Measurements from ENCODE around the gene NKAIN2. TPM values are rescaled to one million over a fixed set of nuclear protein-coding genes. Genes with fewer than 3 reads are reported as not detected.
"Not testable (repeated sequence)": the region's sequence is repeated elsewhere in the genome, so short reads cannot be mapped to it uniquely, and the experiment has no call there.

Gene NKAIN2
- total RNA-seq, 1 experiment from 2014 or later, result not detected

DNA sequence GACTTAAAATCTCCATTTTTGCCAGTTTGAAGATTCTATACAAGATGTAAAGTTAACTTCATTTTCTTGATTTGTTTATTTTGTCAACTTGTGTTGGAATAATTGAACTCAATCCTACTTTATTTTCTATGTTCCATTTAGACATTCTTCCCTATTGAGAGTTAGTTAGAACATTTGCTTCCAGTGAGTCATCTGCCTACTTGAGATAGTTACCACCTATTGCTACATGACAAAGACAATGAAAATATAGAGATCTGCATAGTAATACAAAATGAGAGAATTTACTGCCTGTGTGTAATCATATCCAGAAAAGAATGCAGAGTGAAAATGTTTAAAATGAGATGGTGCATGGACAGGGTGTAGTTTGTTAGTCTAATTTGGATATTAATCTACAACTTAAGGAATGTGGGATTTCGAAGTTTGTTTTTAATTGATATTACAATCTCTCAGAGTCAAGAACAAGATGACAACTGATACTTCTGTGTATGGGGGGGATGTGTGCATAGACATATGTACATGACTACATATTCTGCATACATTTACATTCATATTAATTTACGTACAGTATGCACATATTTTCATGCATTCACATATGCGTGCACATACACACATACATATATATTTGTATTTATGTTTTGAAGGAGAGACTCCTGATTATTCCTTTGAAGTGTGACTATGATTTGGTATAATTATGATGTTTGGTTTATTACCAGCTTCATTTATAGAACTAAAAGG, 420.1 kb downstream of the NKAIN2 start:
- Histone ChIP-seq H3K36me3 (no peaks in the 10 kb centered on the region), H3K27me3 (0 out of 2 replicates have a peak, but pooled peaks cover 3% of the 10 kb centered on the region), H3K27ac (no peak overlapping the region), H3K4me3 (no peak overlapping the region), H3K4me1 (no peaks in the 10 kb centered on the region), H3K9me3 (replicated peaks) (no peaks in the 10 kb centered on the region)
- no peak for DNase-seq

DNA sequence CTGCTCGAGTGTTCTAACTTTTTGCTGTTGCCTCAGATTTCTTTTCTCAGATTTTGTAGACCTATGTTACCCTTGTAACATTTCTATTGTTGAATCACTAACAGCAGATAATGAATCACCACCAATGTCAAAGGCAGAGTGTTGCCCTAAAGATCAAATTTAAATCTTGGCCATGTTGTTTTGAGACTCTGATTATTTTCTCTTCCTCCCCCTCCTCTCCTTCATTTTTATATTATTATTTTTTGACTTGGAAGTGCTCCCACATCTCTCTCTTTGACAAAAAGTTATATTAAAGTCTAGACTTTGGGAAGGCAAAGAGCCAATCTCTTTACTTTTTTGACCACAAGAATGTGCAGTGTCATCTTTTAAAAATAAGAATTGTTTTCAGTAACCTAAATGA, 422.7 kb downstream of the NKAIN2 start:
- Histone ChIP-seq H3K27ac (no peak overlapping the region), H3K9me3 (replicated peaks) (no peaks in the 10 kb centered on the region)
- no peak for DNase-seq

DNA sequence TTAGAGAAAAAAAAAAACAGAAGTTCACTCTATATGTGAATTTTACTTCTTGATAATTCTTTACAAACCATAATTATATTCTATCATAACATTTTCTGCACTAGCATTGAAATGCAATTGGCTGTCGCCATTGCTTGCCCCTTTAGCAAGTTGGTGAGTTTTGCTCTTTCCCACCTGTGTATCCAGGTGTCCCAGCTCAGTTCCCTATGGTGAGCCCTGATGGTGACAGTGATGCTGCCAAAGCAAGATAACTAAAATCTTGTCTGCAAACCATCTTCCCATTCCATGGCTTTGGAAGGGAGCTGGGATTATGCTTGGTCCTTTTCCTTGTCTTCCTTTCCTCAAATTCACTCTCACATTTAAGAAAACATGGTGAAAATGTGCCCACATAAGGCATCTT, 429.6 kb downstream of the NKAIN2 start:
- no peaks in the 10 kb centered on the region for H3K36me3 ChIP-seq
- H3K4me1 ChIP-seq, result no peaks in the 10 kb centered on the region
- no peak overlapping the region for H3K4me3 ChIP-seq
- no peak for DNase-seq
- no peaks in the 10 kb centered on the region for H3K27me3 ChIP-seq
- H3K9me3 ChIP-seq (replicated peaks), result no peaks in the 10 kb centered on the region
- H3K27ac ChIP-seq, result no peak overlapping the region

More for the DNA sequence above, 422.7 kb downstream of the NKAIN2 start:
- H3K36me3 ChIP-seq, result no peaks in the 10 kb centered on the region
- H3K27me3 ChIP-seq, result 0 out of 2 replicates have a peak, but pooled peaks cover 3% of the 10 kb centered on the region
- H3K4me1 ChIP-seq, result no peaks in the 10 kb centered on the region
- no peak overlapping the region for H3K4me3 ChIP-seq

DNA sequence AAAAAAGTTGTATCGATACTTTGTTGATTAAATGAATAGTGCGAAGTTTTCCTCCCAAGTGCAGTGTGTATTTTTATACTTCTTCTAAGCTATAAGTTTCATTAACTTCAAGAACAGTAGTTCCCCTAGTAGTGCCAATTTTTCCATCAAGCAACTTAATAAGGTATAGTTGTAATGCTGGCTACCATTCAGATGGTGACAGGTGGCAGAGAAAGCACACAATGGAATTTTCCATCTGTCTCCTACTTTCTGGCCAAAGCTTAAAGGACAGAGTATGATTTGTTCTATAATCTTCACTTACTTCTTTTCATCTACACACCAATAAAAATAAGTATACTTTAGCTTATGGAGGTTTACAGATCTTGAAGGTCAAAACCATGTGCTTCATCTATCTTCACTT, 431.1 kb downstream of the NKAIN2 start:
- DNase-seq, result no peak
- Histone ChIP-seq H3K27me3 (no peaks in the 10 kb centered on the region), H3K4me1 (no peaks in the 10 kb centered on the region)

DNA sequence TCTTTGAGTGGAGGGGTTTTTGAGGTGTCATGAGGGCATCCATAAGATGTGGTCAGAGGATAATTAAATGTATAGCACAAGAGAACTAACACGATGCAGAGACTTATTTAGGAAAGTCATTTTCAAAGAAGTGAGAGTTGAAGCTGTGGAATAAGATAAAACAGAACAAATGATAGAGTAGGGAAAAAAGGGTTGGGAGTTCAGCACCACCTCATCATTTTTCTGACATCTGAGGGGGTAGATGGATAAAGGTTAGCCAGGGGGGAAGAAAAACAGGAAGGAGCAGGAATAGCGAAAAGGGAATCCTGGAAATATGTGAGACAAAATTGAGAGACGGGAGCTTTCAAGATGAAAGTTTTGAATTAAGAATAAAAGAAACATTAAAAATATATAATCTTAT, 434.2 kb downstream of the NKAIN2 start:
- Histone ChIP-seq H3K4me1 (no peaks in the 10 kb centered on the region), H3K9me3 (replicated peaks) (no peaks in the 10 kb centered on the region), H3K27me3 (no peaks in the 10 kb centered on the region), H3K27ac (no peak overlapping the region), H3K4me3 (no peak overlapping the region), H3K36me3 (no peaks in the 10 kb centered on the region)
- DNase-seq, result no peak

More for the DNA sequence above, 431.1 kb downstream of the NKAIN2 start:
- no peak overlapping the region for H3K4me3 ChIP-seq
- no peaks in the 10 kb centered on the region for H3K36me3 ChIP-seq
- H3K27ac ChIP-seq, result no peak overlapping the region
- no peaks in the 10 kb centered on the region for H3K9me3 ChIP-seq (replicated peaks)

DNA sequence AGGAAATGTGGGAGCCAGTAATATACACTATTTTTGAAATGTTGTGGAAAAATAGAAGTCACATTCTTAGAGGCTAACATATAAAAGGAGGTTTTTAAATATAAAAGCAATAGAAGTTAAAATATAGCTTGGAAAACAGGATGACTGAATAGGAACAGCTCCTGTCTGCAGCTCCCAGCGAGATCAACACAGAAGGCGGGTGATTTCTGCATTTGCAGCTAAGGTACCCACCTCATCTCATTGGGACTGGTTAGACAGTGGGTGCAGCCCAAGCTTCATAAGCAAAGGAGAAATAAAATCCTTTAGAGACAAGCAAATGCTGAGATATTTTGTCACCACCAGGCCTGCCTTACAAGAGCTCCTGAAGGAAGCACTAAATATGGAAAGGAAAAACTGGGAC, 434.7 kb downstream of the NKAIN2 start:
- H3K4me1 ChIP-seq; H3K9me3 ChIP-seq (replicated peaks); H3K4me3 ChIP-seq; H3K36me3 ChIP-seq; H3K27me3 ChIP-seq; H3K27ac ChIP-seq; DNase-seq: not testable (repeated sequence)

DNA sequence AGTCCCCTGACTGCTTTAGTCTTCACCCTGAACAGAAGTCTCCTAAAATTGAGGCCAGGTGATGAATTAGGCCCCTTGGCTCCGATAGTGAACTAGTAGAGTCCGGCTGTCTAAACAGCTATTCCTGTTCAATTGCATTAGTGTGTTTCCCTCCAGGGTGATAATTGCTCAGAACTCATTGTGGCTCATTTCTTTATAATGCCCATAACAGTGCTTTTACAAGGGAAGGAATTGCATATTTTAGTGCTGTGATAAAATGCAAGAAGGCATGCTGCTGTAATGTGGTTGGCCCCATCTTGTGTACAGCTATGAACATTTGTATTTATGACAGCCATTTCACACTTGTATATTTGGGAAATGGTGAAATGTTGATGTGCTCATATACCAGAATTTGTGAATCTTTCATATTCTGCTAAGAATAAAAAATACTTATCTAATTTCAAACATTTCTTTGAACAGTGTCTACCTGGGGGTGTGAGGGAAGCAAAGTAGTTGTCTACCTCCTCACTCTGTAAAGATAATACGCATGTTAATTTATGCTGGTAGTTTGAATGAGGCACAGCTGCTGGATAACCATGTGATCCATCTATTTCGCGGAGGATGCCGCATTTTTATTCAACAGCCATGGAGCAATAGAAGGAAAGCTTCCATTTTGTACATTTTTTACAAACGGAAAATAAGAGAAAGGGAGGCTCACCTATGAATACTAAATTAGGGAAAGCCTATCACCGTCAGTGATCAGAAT, 451.4 kb downstream of the NKAIN2 start:
- H3K4me1 ChIP-seq, result no peaks in the 10 kb centered on the region
- DNase-seq, result no peak
- H3K4me3 ChIP-seq, result no peak overlapping the region
- H3K27me3 ChIP-seq, result no peaks in the 10 kb centered on the region
- no peak overlapping the region for H3K27ac ChIP-seq
- H3K9me3 ChIP-seq (replicated peaks), result no peaks in the 10 kb centered on the region
- H3K36me3 ChIP-seq, result no peaks in the 10 kb centered on the region

DNA sequence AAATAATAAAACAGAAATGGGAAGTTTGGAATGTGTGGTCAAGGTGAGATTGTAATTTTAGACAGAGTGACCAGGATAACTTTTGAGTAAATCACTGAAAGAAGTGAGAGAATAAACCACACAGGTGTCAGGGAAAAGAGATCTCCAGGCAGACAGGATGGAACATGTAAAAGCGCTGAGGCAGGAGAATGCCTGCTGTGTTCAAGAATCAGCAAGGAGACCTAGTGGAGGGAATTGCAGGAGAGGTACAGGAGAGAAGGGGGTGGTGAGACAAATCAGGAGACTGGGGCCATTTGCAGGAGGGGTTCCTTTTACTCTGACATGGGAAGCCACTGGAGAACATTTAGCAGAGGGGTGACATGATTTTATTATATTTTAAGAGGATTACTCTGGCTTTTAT, 456.7 kb downstream of the NKAIN2 start:
- Histone ChIP-seq H3K9me3 (replicated peaks) (no peaks in the 10 kb centered on the region), H3K4me3 (no peak overlapping the region), H3K4me1 (no peaks in the 10 kb centered on the region), H3K27me3 (no peaks in the 10 kb centered on the region), H3K36me3 (no peaks in the 10 kb centered on the region), H3K27ac (no peak overlapping the region)
- no peak for DNase-seq

DNA sequence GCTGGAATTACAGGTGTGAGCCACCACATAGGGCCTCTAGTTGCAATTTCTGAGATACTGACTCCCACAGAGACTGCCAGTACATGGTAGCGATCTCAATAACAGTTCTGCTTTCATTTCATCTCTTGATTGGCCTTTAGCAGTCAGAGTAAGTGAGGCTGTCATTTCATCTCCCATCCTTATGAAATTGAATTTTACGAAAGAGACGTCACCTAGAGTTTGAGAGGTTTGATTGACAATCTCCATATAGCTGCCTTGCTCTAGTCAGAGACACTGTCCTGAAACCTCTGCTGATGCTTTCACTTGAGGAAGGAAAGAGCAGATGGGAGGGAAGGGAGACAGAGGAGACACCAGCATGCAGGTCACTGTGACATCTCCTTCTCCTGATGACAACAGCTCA, 466.1 kb downstream of the NKAIN2 start:
- no peaks in the 10 kb centered on the region for H3K4me1 ChIP-seq
- H3K27ac ChIP-seq, result no peak overlapping the region
- H3K9me3 ChIP-seq (replicated peaks), result no peaks in the 10 kb centered on the region
- no peaks in the 10 kb centered on the region for H3K36me3 ChIP-seq
- no peak overlapping the region for H3K4me3 ChIP-seq
- H3K27me3 ChIP-seq, result no peaks in the 10 kb centered on the region
- DNase-seq, result no peak

DNA sequence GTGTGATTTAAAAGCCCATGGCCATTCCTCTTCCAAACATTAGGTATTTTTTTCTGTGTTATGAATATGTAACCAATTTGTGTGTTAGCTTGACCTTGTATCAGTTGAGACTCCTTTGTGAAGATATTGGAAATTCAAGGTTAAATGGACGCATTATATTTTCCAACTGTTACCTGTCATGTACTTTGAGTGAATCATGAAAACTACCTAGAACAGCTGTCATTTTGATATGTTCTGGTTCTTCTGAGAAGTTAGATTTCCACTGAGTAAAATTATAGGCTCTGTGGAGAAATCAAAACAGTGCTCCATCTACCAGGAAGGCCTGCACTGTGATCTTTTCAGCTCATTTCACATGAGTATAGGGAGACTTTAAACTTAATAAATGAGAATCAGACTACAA, 470.0 kb downstream of the NKAIN2 start:
- H3K4me1 ChIP-seq, result no peaks in the 10 kb centered on the region
- H3K27me3 ChIP-seq, result no peaks in the 10 kb centered on the region
- DNase-seq, result no peak
- H3K4me3 ChIP-seq, result no peak overlapping the region
- no peaks in the 10 kb centered on the region for H3K9me3 ChIP-seq (replicated peaks)
- no peak overlapping the region for H3K27ac ChIP-seq
- no peaks in the 10 kb centered on the region for H3K36me3 ChIP-seq

DNA sequence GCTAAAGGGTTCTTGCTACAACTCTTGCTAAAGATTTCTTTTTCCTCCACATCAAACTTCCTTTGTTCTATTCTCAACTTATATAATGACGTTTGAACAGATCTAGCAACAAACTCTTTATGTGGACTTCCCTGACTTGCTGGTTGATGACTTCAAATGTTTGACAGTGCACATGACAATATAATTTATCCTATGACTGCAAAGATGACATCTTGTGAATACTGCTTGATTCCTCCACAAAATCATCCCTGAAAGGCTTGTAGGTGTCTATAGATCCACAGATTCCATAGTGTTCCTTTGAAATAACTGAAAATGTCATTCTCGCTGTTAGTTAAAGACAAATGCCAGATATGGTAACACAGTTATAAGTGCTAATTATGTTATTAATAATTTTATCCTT, 478.9 kb downstream of the NKAIN2 start:
- no peak for DNase-seq
- no peaks in the 10 kb centered on the region for H3K9me3 ChIP-seq (replicated peaks)
- no peak overlapping the region for H3K4me3 ChIP-seq
- no peaks in the 10 kb centered on the region for H3K4me1 ChIP-seq
- no peak overlapping the region for H3K27ac ChIP-seq
- no peaks in the 10 kb centered on the region for H3K36me3 ChIP-seq
- no peaks in the 10 kb centered on the region for H3K27me3 ChIP-seq

DNA sequence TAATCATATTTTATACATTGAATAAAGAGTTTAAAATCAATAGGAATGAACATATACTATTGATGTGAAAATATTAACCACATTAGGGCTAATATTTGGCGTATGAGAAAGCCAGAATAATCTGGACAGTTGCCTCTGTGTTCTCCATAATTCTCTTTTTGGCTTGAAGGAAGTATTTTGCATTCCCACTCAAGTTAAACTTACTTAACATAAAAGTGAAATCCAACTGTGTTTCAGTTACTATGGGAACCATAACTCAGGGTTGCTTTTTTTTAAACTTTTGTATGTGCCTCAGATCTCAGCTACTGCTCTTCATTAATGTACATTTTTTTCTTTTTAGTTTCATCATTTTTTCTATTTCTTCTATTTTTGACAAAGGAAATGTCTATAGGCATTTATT, 479.8 kb downstream of the NKAIN2 start:
- Histone ChIP-seq H3K4me1 (no peaks in the 10 kb centered on the region), H3K4me3 (no peak overlapping the region), H3K27ac (no peak overlapping the region), H3K9me3 (replicated peaks) (no peaks in the 10 kb centered on the region), H3K27me3 (no peaks in the 10 kb centered on the region), H3K36me3 (no peaks in the 10 kb centered on the region)
- DNase-seq, result no peak

DNA sequence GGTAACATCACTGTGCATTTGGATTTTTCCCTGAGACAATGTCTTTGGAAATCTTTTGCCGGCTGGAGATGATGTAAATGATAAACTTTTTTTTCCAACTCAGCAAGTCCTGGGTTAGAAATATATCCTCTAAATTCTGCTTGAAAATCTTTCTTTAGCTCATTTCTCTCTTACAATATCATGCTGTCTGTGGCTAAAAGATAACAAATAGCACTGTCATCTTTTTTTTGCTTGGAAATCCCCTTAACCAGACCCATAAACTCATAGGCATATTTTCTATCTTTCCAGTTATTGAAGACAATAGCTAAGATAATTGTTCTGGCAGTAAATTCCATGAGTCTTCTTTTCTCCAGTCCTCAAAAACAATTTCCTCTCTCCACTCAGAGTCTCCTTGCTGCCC, 481.5 kb downstream of the NKAIN2 start:
- no peak for DNase-seq
- no peak overlapping the region for H3K27ac ChIP-seq
- no peaks in the 10 kb centered on the region for H3K4me1 ChIP-seq

DNA sequence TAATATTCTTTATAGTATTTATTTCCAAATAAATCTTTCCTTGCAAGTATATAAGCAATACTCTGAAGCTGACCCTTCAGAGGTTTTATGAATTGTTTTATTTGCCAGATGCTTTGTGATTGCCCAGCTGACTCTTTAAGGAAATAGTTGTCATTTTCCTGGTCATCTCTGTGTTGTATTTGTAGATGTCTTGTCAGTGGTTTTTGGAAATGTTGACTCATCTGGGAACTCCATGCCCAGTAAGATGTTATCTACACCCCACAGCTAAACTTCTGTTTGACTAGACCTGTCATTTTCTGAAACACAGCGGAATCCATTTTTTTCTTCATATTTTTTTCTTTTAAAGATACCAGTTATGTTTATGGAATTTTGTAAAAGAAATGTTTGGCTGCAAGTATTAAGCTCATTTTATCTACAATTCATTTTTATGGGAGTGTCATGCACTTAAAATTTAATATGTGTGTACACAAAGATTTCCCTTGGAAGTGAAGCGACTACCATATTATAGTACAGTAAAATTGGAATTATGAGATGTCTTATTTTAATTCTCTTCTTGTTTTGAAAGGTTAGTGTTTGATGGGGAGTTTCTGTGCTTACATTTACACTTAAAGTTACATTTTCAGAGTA, 491.0 kb downstream of the NKAIN2 start:
- H3K9me3 ChIP-seq (replicated peaks), result no peaks in the 10 kb centered on the region
- no peaks in the 10 kb centered on the region for H3K36me3 ChIP-seq
- DNase-seq, result no peak
- H3K4me3 ChIP-seq, result no peak overlapping the region
- H3K4me1 ChIP-seq, result no peaks in the 10 kb centered on the region
- H3K27ac ChIP-seq, result no peak overlapping the region
- no peaks in the 10 kb centered on the region for H3K27me3 ChIP-seq

More for the DNA sequence above, 481.5 kb downstream of the NKAIN2 start:
- H3K36me3 ChIP-seq, result no peaks in the 10 kb centered on the region
- H3K27me3 ChIP-seq, result no peaks in the 10 kb centered on the region
- H3K4me3 ChIP-seq, result no peak overlapping the region
- H3K9me3 ChIP-seq (replicated peaks), result no peaks in the 10 kb centered on the region

DNA sequence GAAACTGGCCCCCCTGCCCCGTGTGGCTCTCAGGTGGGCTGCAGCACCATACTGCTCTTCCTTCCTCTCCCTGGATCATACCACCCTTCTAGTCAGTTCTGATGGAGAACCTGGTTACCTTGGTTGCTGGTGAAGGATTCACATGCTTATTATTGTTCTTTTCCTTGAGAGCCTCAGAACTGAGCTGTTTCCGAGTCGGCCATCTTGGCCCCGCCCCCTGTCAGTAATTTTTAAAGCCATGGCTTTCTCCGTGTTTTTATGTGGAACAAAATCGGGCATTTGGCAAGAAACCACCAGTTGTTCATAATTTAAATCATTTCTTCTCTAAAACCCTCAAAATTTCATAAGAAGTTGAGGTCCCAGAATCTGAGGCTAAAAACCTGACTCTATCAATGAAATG, 493.8 kb downstream of the NKAIN2 start:
- H3K36me3 ChIP-seq, result no peaks in the 10 kb centered on the region
- H3K27me3 ChIP-seq, result no peaks in the 10 kb centered on the region
- H3K9me3 ChIP-seq (replicated peaks), result no peaks in the 10 kb centered on the region
- no peak overlapping the region for H3K27ac ChIP-seq
- H3K4me3 ChIP-seq, result no peak overlapping the region
- DNase-seq, result no peak
- H3K4me1 ChIP-seq, result no peaks in the 10 kb centered on the region

Measured in SJCRH30 (cell line).